Loucy (cell line): ENCODE results near the gene SOX8.

Experiments
- CTCF ChIP-seq: fragments of 200-600 bp; sonication (generic); conservative IDR thresholded peaks from 2 replicates; pipeline ENCODE4 v1.5.1; 2014; ENCODE audit warnings: mild to moderate bottlenecking, antibody characterized with exemption, low read length
- EZH2phosphoT487 ChIP-seq: fragments of 200-600 bp; IDR thresholded peaks from 2 replicates; pipeline ENCODE4 v1.6.1; 2018; ENCODE audit warnings: antibody characterized with exemption, mild to moderate bottlenecking, moderate library complexity, borderline replicate concordance

GRCh38 chr16:1014221-1014620 is 32.7 kb downstream of the SOX8 start:
- TF ChIP-seq CTCF (no peak), EZH2phosphoT487 (no peak)
